Activated CD8-positive, alpha-beta memory T cell treated with anti-CD3 and anti-CD28 coated beads, Interleukin-2, amount 50 U/mL, for 4 hours (primary cell): ENCODE measurements around the gene MTUS2.

Source experiments
- DNase-seq: peaks from one replicate; pipeline ENCODE4 v3.0.0-alpha.2; 2020

The MTUS2 gene

GRCh38 chr13:29536853-29537252 lies 716.7 kb downstream of the MTUS2 start:
- DNase-seq = no peak

- no peak for DNase-seq
Measured at GRCh38 chr13:29537736-29538651, 717.9 kb downstream of the MTUS2 start.

GRCh38 chr13:29538652-29539040 lies 718.5 kb downstream of the MTUS2 start:
- no peak for DNase-seq

GRCh38 chr13:29539856-29540255 lies 719.7 kb downstream of the MTUS2 start:
- no peak for DNase-seq

GRCh38 chr13:29540334-29540733 lies 720.2 kb downstream of the MTUS2 start:
- DNase-seq = no peak

GRCh38 chr13:29540799-29541198 lies 720.7 kb downstream of the MTUS2 start:
- DNase-seq = no peak

GRCh38 chr13:29541400-29541799 lies 721.3 kb downstream of the MTUS2 start:
- no peak for DNase-seq

- DNase-seq = no peak
Measured at GRCh38 chr13:29542381-29542780, 722.2 kb downstream of the MTUS2 start.

GRCh38 chr13:29543230-29544215 lies 723.4 kb downstream of the MTUS2 start:
- DNase-seq = peak; percentile 28

GRCh38 chr13:29545988-29546387 lies 725.8 kb downstream of the MTUS2 start:
- no peak for DNase-seq

GRCh38 chr13:29546662-29547061 lies 726.5 kb downstream of the MTUS2 start:
- DNase-seq = no peak

- DNase-seq = no peak
Measured at GRCh38 chr13:29547153-29547552, 727.0 kb downstream of the MTUS2 start.

- DNase-seq = no peak
Measured at GRCh38 chr13:29548722-29549121, 728.6 kb downstream of the MTUS2 start.

GRCh38 chr13:29550430-29550988 lies 730.4 kb downstream of the MTUS2 start:
- no peak for DNase-seq

GRCh38 chr13:29551214-29551613 lies 731.1 kb downstream of the MTUS2 start:
- DNase-seq = no peak
